A673 (cell line): ENCODE data around the gene DLGAP1. TPM values are rescaled to one million over a fixed set of nuclear protein-coding genes. Genes with fewer than 3 reads are reported as not detected.

Experiments used
- BruUV-seq: library from RNA; stranded (reverse); fragments of 400-500 nt; replicated peaks from 2 replicates; lab custom pipeline; 2021; lab: Mats Ljungman, UMichigan
- CTCF ChIA-PET: fragments of 300-600 bp; sonication (Branson Sonifier 250); formaldehyde crosslinking; loops from one replicate; lab custom pipeline; 2022; ENCODE audit warnings: antibody characterized with exemption; lab: Charles Lee
- POLR2A ChIA-PET: fragments of 300-600 bp; sonication (Branson Sonifier 250); formaldehyde crosslinking; loops from one replicate; lab custom pipeline; 2022; ENCODE audit warnings: antibody characterized with exemption; ENCODE audit not compliant: low non-redundant PET; lab: Charles Lee
- DNase-seq: peaks from one replicate; pipeline ENCODE4 v3.0.0-alpha.2; 2015; ENCODE audit warnings: low spot score
- H3K27ac ChIP-seq: fragments of 200-600 bp; sonication (generic); 2 replicates; pipeline ENCODE4 v1.5.1; 2016; ENCODE audit warnings: mixed run types, low read depth, mild to moderate bottlenecking, mixed read lengths, antibody characterized with exemption, low read length; ENCODE audit not compliant: poor library complexity, severe bottlenecking
- H3K27me3 ChIP-seq: fragments of 200-600 bp; sonication (generic); replicated peaks from 2 replicates; pipeline ENCODE4 v1.6.1; 2017; ENCODE audit warnings: mixed run types, low read depth, mild to moderate bottlenecking, mixed read lengths, antibody characterized with exemption, low read length; ENCODE audit not compliant: insufficient read depth, poor library complexity
- H3K36me3 ChIP-seq: fragments of 200-600 bp; sonication (generic); 2 replicates; pipeline ENCODE4 v1.6.1; 2016; ENCODE audit warnings: mixed run types, mild to moderate bottlenecking, mixed read lengths, antibody characterized with exemption, low read length; ENCODE audit not compliant: insufficient read depth, poor library complexity, severe bottlenecking
- H3K4me1 ChIP-seq: fragments of 200-600 bp; sonication (generic); 2 replicates; pipeline ENCODE4 v1.6.1; 2017; ENCODE audit warnings: mixed run types, mild to moderate bottlenecking, mixed read lengths, antibody characterized with exemption, low read length; ENCODE audit not compliant: insufficient read depth, poor library complexity, severe bottlenecking
- H3K4me3 ChIP-seq: fragments of 200-600 bp; sonication (generic); 2 replicates; pipeline ENCODE4 v1.5.1; 2016; ENCODE audit warnings: low read depth, mixed run types, mild to moderate bottlenecking, mixed read lengths, low read length; ENCODE audit not compliant: poor library complexity, severe bottlenecking
- H3K9me3 ChIP-seq: fragments of 200-600 bp; sonication (generic); 2 replicates; pipeline ENCODE4 v1.6.1; 2016; ENCODE audit warnings: mixed run types, low read depth, mild to moderate bottlenecking, mixed read lengths, antibody characterized with exemption, low read length; ENCODE audit not compliant: poor library complexity, severe bottlenecking
- EZH2 ChIP-seq: fragments of 200-600 bp; sonication (generic); IDR thresholded peaks from 2 replicates; pipeline ENCODE4 v1.6.1; 2017; ENCODE audit warnings: borderline replicate concordance, low read depth, mild to moderate bottlenecking, mixed read lengths, antibody characterized with exemption, low read length; ENCODE audit not compliant: poor library complexity, severe bottlenecking
- intact Hi-C: fragments of 100-400 bp; cut with micrococcal nuclease; formaldehyde crosslinking; loops from one replicate; pipeline ENCODE4 v1.10.0; 2022; ENCODE audit not compliant: unreplicated experiment
- total RNA-seq: library from RNA; stranded (reverse); gene quantifications from 2 replicates; pipeline ENCODE4 v1.2.3, GENCODE V29; 2021
- TF ChIP-seq, protein P1 (sequence below): fragments of 300-800, 200-600 bp; sonication (generic); conservative IDR thresholded peaks from 2 replicates; pipeline ENCODE4 v1.5.1; 2017; ENCODE audit warnings: low read depth, mild to moderate bottlenecking, antibody characterized with exemption, low read length, moderate library complexity, mixed read lengths

The DLGAP1 gene
- total RNA-seq, 1 experiment from 2014 or later: 135 TPM

DNA sequence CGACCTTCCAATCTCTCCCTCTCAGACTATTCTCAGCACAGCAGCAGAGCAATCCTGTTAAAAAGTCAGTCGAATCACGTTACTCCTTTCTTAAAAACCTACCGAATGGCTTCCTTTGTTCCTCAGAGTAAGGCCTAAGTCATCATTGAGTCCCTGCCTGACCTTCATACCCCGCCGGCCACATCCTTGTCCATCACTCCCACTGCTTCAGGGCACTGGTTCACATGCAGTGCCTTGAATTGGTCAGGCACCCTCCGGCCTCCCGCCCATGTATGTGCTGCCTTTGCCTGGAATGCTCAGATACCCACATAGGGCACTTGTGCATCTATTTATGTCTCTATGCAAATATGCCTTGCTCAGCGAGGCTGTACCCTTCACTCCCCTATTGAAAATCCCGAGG, 206.4 kb downstream of the DLGAP1 start:
- intact Hi-C loops: no loop called here
- H3K4me1 ChIP-seq: peaks cover 8% of the 10 kb centered on the region
- no peaks in the 10 kb centered on the region for H3K36me3 ChIP-seq
- TF ChIP-seq, protein P1, sequence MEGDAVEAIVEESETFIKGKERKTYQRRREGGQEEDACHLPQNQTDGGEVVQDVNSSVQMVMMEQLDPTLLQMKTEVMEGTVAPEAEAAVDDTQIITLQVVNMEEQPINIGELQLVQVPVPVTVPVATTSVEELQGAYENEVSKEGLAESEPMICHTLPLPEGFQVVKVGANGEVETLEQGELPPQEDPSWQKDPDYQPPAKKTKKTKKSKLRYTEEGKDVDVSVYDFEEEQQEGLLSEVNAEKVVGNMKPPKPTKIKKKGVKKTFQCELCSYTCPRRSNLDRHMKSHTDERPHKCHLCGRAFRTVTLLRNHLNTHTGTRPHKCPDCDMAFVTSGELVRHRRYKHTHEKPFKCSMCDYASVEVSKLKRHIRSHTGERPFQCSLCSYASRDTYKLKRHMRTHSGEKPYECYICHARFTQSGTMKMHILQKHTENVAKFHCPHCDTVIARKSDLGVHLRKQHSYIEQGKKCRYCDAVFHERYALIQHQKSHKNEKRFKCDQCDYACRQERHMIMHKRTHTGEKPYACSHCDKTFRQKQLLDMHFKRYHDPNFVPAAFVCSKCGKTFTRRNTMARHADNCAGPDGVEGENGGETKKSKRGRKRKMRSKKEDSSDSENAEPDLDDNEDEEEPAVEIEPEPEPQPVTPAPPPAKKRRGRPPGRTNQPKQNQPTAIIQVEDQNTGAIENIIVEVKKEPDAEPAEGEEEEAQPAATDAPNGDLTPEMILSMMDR: no peak
- no peak for TF ChIP-seq EZH2
- no TSS peak for BruUV-seq
- H3K27ac ChIP-seq: no peak overlapping the region
- no peak overlapping the region for H3K4me3 ChIP-seq
- no peaks in the 10 kb centered on the region for H3K9me3 ChIP-seq
- no peaks in the 10 kb centered on the region for H3K27me3 ChIP-seq
- no peak for DNase-seq
- POLR2A ChIA-PET: interaction anchor here (0.5 kb wide), 1 partner anchor 42 kb away, joined by 5 read pairs; no protein-coding TSS in a partner anchor
- CTCF ChIA-PET: no interaction called here

DNA sequence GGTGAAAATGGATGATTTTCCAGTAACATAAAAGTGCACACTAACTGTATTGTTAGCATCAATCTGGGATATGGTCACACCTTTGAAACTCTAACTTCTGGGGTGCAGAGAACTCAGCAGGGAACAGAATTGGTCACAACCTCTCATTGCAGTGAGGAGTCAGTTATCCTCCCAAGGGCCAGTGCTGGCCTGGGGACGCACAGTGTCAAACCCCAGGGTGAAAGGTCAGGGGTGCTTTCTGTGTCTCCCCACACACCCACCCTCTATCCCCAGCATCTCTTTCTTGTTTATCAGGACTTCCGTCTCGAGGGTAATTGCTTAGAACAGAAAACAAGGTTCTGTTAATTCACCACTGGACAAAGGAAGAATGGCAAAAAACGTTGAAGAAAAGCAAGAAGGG, 208.7 kb downstream of the DLGAP1 start:
- intact Hi-C loops: no loop called here
- POLR2A ChIA-PET: no interaction called here
- Histone ChIP-seq H3K27me3 (no peaks in the 10 kb centered on the region), H3K36me3 (no peaks in the 10 kb centered on the region), H3K27ac (no peak overlapping the region), H3K4me3 (no peak overlapping the region), H3K9me3 (no peaks in the 10 kb centered on the region), H3K4me1 (peaks cover 5% of the 10 kb centered on the region)
- DNase-seq: no peak
- TF ChIP-seq, protein P1: no peak
- no peak for TF ChIP-seq EZH2
- CTCF ChIA-PET: no interaction called here
- no TSS peak for BruUV-seq

GRCh38 chr18:4245456-4245855, 209.7 kb downstream of the DLGAP1 start:
- Histone ChIP-seq H3K9me3 (no peaks in the 10 kb centered on the region), H3K4me3 (no peak overlapping the region), H3K27ac (no peak overlapping the region), H3K4me1 (peaks cover 10% of the 10 kb centered on the region), H3K27me3 (no peaks in the 10 kb centered on the region), H3K36me3 (no peaks in the 10 kb centered on the region)
- BruUV-seq: no TSS peak
- ChIA-PET CTCF (no interaction called here), POLR2A (interaction anchor here (0.6 kb wide), 1 partner anchor 42 kb away, joined by 12 read pairs; no protein-coding TSS in a partner anchor)
- intact Hi-C loops: no loop called here
- no peak for TF ChIP-seq EZH2
- TF ChIP-seq, protein P1: no peak
- DNase-seq: no peak
